ENCODE results near the gene NUP205.

DNA sequence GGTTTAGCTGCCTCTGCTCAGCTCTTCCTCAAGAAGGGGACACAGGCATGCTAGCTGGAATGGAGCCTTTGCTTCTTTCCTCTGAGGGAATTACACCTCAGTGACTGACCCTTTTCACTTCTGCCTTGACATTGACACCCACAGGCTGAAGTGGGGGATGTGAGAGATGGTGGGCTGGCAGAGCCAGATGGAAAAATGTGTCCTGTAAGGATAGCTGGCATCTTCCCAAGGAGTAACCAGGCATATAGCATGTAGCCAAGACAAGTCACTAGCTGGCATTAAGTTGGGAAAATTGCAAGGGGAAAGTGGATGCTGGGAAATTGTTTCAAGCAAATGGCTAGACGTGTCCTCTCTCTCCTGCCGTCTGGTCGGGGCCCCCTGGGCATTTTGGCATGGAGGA is 124.5 kb downstream of the NUP205 start:
- TF ChIP-seq, protein P1, sequence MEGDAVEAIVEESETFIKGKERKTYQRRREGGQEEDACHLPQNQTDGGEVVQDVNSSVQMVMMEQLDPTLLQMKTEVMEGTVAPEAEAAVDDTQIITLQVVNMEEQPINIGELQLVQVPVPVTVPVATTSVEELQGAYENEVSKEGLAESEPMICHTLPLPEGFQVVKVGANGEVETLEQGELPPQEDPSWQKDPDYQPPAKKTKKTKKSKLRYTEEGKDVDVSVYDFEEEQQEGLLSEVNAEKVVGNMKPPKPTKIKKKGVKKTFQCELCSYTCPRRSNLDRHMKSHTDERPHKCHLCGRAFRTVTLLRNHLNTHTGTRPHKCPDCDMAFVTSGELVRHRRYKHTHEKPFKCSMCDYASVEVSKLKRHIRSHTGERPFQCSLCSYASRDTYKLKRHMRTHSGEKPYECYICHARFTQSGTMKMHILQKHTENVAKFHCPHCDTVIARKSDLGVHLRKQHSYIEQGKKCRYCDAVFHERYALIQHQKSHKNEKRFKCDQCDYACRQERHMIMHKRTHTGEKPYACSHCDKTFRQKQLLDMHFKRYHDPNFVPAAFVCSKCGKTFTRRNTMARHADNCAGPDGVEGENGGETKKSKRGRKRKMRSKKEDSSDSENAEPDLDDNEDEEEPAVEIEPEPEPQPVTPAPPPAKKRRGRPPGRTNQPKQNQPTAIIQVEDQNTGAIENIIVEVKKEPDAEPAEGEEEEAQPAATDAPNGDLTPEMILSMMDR (IDR thresholded peaks at IDR 0.05; ENCODE audit: low read length): no peak
- no peak for TF ChIP-seq EZH2 (optimal IDR thresholded peaks at IDR 0.05; ENCODE audit: low read depth, low read length)
- no peak for TF ChIP-seq EZH2phosphoT487 (IDR thresholded peaks at IDR 0.05; ENCODE audit: low read length)
